ENCODE measurements around the gene PRM3.

GRCh38 chr16:11233727-11234376 lies 39.6 kb downstream of the PRM3 start:
- no peak for TF ChIP-seq CTCF (conservative IDR thresholded peaks at IDR 0.05 in 1 of 2, IDR thresholded peaks at IDR 0.05 in 1 of 2; ENCODE audit: low read depth in 1 of 2, low read length in 2 of 2)
- TF ChIP-seq EZH2 (IDR thresholded peaks at IDR 0.05; ENCODE audit: low read length, missing control alignments), result no peak
